GM12874 (cell line): ENCODE measurements around the gene NVL.

Experiments used
- TF ChIP-seq, protein P1 (sequence below): IDR thresholded peaks from 2 replicates; pipeline ENCODE4 v1.5.1; 2011; ENCODE audit warnings: low read depth, mild to moderate bottlenecking, control low read depth, low read length, moderate library complexity; ENCODE audit not compliant: insufficient read depth

NVL gene

GRCh38 chr1:224329842-224330753 is at the start of gene NVL:
Gene NVL (minus strand): TSS chr1:224330172. CDS start chr1:224330127, 45 bp downstream.
- TF ChIP-seq, protein P1, sequence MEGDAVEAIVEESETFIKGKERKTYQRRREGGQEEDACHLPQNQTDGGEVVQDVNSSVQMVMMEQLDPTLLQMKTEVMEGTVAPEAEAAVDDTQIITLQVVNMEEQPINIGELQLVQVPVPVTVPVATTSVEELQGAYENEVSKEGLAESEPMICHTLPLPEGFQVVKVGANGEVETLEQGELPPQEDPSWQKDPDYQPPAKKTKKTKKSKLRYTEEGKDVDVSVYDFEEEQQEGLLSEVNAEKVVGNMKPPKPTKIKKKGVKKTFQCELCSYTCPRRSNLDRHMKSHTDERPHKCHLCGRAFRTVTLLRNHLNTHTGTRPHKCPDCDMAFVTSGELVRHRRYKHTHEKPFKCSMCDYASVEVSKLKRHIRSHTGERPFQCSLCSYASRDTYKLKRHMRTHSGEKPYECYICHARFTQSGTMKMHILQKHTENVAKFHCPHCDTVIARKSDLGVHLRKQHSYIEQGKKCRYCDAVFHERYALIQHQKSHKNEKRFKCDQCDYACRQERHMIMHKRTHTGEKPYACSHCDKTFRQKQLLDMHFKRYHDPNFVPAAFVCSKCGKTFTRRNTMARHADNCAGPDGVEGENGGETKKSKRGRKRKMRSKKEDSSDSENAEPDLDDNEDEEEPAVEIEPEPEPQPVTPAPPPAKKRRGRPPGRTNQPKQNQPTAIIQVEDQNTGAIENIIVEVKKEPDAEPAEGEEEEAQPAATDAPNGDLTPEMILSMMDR: no peak

DNA sequence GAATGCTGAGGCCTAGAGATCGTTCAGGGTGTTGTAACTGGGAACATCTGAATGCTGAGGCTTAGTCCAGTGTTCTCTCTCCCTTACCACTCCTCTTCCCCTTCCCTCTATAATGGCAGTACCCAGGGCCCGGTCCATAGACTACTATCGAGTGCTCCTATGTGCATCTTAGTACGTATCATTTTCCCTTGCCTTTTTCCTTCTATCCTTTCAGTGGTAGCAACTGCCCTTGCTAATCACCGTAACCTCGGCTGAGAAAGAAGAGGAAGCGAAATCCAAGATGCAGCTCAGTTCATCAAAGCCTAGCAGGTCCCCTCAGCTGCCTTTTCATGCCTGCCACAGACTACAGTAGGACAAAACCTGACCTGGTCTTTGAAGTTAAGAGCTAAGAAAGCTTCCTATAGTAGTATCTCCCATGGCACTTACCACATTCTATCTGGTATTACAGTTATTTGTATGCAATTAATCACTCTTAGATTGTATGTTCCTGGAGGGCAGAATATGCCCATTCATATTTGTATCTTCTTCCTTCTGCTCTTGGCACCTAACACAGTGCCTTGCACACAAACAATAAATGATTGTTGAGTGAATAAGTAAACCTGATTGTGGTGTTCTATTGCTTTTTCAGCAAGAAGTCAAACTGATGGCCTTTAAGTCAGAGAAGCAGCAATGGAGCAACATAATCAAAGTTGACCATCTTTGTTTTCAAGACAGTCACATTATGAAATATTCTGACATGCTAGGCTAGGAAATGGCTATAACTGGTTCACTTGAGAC is 49.1 kb upstream of the NVL start:
- TF ChIP-seq, protein P1: no peak

- TF ChIP-seq, protein P1: no peak
Measured at GRCh38 chr1:224377676-224378006, 47.7 kb upstream of the NVL start.

GRCh38 chr1:224375059-224375458 is 45.1 kb upstream of the NVL start:
- TF ChIP-seq, protein P1: no peak

DNA sequence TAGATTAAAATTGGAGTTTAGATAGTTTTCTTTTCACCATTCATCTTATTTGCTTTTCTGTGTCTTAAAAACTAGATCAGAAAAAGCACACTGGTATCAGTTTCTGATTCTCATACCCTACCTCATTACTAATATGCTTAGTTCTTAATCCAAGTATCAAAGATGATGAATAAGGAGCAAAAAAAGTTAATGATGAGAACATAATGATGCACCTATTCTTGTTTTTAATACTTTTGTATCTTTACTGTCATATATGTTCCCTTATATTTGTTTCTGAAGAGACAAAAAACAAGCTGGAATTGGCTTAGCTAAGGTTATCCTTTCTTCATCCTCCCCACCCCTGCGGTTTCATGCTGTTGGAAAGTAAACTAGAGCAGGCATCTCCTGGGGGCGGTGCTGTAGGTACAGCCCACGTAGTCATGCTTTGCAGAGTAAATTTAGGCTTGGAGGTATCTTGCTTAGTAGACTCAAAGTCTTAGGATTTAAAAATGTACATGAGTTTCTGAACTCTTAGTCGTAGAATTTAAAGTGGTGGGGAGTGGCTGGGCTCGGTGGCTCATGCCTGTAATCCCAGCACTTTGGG is 43.1 kb upstream of the NVL start:
- TF ChIP-seq, protein P1: no peak

- TF ChIP-seq, protein P1: no peak
Measured at GRCh38 chr1:224368409-224368808, 38.4 kb upstream of the NVL start.

DNA sequence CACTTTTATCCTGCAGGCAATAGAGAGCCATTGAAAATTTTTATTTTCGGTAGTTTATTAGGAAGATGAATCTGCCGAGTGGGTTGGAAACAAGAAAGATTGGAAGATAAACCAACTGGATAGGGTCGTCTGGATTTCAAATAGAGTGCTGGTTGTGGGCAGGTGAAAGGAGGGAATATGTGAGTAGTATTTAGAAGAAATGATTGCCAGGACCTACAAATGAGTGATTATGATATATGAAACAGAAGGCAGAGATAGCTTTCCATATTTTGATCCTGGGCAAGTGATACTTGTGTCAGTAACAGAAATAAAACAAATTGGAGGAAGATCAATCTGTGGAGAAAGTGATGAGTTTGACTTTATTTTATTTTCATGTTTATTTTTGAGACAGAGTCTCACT is 29.2 kb upstream of the NVL start:
- TF ChIP-seq, protein P1: no peak
